A549 (cell line): Measurements from ENCODE around the gene PUDP. TPM values are rescaled to one million over a fixed set of nuclear protein-coding genes. Genes with fewer than 3 reads are reported as not detected.
"Not testable (repeated sequence)": the region's sequence is repeated elsewhere in the genome, so short reads cannot be mapped to it uniquely, and the experiment has no call there.

Experiments used
- ATAC-seq, 2 experiments: fragments of 200-7000 bp in 1 of 2; fragments of >200 bp in 1 of 2; cut with Nextera tagmentation in 1 of 2; cut with Tn5 transposase in 1 of 2; 3 replicates each; pipeline versions ENCODE4 v1.8.0 to v1.9.1; 2018 to 2020; ENCODE audit warnings: mild to moderate bottlenecking in 1 of 2, moderate library complexity in 1 of 2
- CTCF ChIA-PET: fragments of 300-600 bp; sonication (Branson Sonifier 250); formaldehyde crosslinking; extraction: SDS; loops from one replicate; lab custom pipeline; 2021; ENCODE audit warnings: antibody characterized with exemption, inconsistent platforms; lab: Yijun Ruan, JAX
- POLR2A ChIA-PET: fragments of 350-600 bp; formaldehyde crosslinking; extraction: SDS; loops from one replicate; lab custom pipeline; 2021; ENCODE audit warnings: antibody characterized with exemption, inconsistent platforms; lab: Yijun Ruan, JAX
- DNase-seq, 2 experiments: peaks; one replicate each; pipeline versions ENCODE4 v3.0.0 to v3.0.0-alpha.2; 2011 to 2016; ENCODE audit warnings: low read depth in 1 of 2, low spot score in 1 of 2
- FAIRE-seq: peaks from 2 replicates; lab custom pipeline; 2011; peaks lifted over from hg19 to GRCh38; lab: Jason Lieb, UNC
- H3K27ac ChIP-seq, 2 experiments: fragments of >200 bp; sonication (Bioruptor Twin); formaldehyde crosslinking; 3 replicates each; pipeline ENCODE4 v1.5.1; 2016 to 2017
- H3K4me1 ChIP-seq: fragments of >200 bp; sonication (Bioruptor Twin); formaldehyde crosslinking; 3 replicates; pipeline ENCODE4 v1.6.1; 2016
- H3K4me2 ChIP-seq: fragments of >200 bp; sonication (Bioruptor Twin); formaldehyde crosslinking; 3 replicates; pipeline ENCODE4 v1.6.1; 2016
- H3K4me3 ChIP-seq: fragments of >200 bp; sonication (Bioruptor Twin); formaldehyde crosslinking; 3 replicates; pipeline ENCODE4 v1.5.1; 2016
- H3K9me3 ChIP-seq: fragments of >200 bp; sonication (Bioruptor Twin); formaldehyde crosslinking; 3 replicates; pipeline ENCODE4 v1.6.1; 2016
- ATOH8 ChIP-seq: fragments of 250-450 bp; sonication (Bioruptor Pico); IDR thresholded peaks from 2 replicates; pipeline ENCODE4 v1.5.0; 2020; ENCODE audit warnings: low read depth, mild to moderate bottlenecking, moderate library complexity
- BHLHE40 ChIP-seq: IDR thresholded peaks from 2 replicates; pipeline ENCODE4 v1.6.1; 2012; ENCODE audit warnings: low read depth, low read length, inconsistent platforms
- CBX8 ChIP-seq: fragments of 200-600 bp; sonication (generic); IDR thresholded peaks from 2 replicates; pipeline ENCODE4 v1.6.1; 2016
- CHD4 ChIP-seq: fragments of 200-600 bp; sonication (generic); IDR thresholded peaks from 2 replicates; pipeline ENCODE4 v1.6.1; 2016; ENCODE audit warnings: antibody characterized with exemption, mild to moderate bottlenecking, borderline replicate concordance
- E2F6 ChIP-seq: IDR thresholded peaks from 2 replicates; pipeline ENCODE4 v1.6.1; 2012; ENCODE audit warnings: low read depth, borderline replicate concordance
- ELK1 ChIP-seq: fragments of 150-350 bp; IDR thresholded peaks from 2 replicates; pipeline ENCODE4 v1.6.1; 2014; ENCODE audit warnings: low read depth, mild to moderate bottlenecking, low read length
- ESRRA ChIP-seq: fragments of 150-350 bp; IDR thresholded peaks from 2 replicates; pipeline ENCODE4 v1.6.1; 2014; ENCODE audit warnings: mild to moderate bottlenecking, low read length, borderline replicate concordance
- HES2 ChIP-seq: fragments of >200 bp; sonication (Bioruptor Twin); formaldehyde crosslinking; IDR thresholded peaks from 2 replicates; pipeline ENCODE4 v1.6.1; 2016
- HEYL ChIP-seq: fragments of 250-450 bp; sonication (Bioruptor Pico); IDR thresholded peaks from 2 replicates; pipeline ENCODE4 v1.8.0; 2021; ENCODE audit warnings: mild to moderate bottlenecking, moderate library complexity
- HOXA7 ChIP-seq: fragments of 250-450 bp; sonication (Bioruptor Pico); IDR thresholded peaks from 2 replicates; pipeline ENCODE4 v1.5.0; 2020; ENCODE audit warnings: mild to moderate bottlenecking, moderate library complexity
- HOXB13 ChIP-seq: fragments of 250-450 bp; sonication (Bioruptor Pico); IDR thresholded peaks from 2 replicates; pipeline ENCODE4 v1.5.0; 2020; ENCODE audit warnings: low read depth, mild to moderate bottlenecking, moderate library complexity
- HOXB5 ChIP-seq: fragments of 250-450 bp; sonication (Bioruptor Pico); IDR thresholded peaks from 2 replicates; pipeline ENCODE4 v1.5.0; 2020; ENCODE audit warnings: mild to moderate bottlenecking, moderate library complexity
- JUNB ChIP-seq: fragments of >200 bp; sonication (Bioruptor Twin); formaldehyde crosslinking; IDR thresholded peaks from 2 replicates; pipeline ENCODE4 v1.6.1; 2016
- KDM5A ChIP-seq: fragments of 200-600 bp; sonication (generic); IDR thresholded peaks from 2 replicates; pipeline ENCODE4 v1.6.1; 2016; ENCODE audit warnings: antibody characterized with exemption, mild to moderate bottlenecking
- MAFK ChIP-seq: fragments of 450-650 bp; IDR thresholded peaks from 2 replicates; pipeline ENCODE4 v1.6.1; 2014; ENCODE audit not compliant: partially characterized antibody
- MAX ChIP-seq: IDR thresholded peaks from 2 replicates; pipeline ENCODE4 v1.6.1; 2012
- MAZ ChIP-seq: fragments of 150-350 bp; IDR thresholded peaks from 2 replicates; pipeline ENCODE4 v1.6.1; 2014; ENCODE audit warnings: antibody characterized with exemption, low read depth, low read length, borderline replicate concordance
- NR3C1 ChIP-seq: fragments of >200 bp; sonication (Bioruptor Twin); formaldehyde crosslinking; IDR thresholded peaks from 3 replicates; pipeline ENCODE4 v1.6.1; 2017
- PHF8 ChIP-seq: fragments of 200-600 bp; sonication (generic); IDR thresholded peaks from 2 replicates; pipeline ENCODE4 v1.6.1; 2016; ENCODE audit warnings: low read depth, mild to moderate bottlenecking, antibody characterized with exemption, moderate library complexity, borderline replicate concordance
- RCOR1 ChIP-seq: fragments of 150-350 bp; IDR thresholded peaks from 2 replicates; pipeline ENCODE4 v1.6.1; 2014; ENCODE audit warnings: antibody characterized with exemption, low read length, low read depth
- SMC3 ChIP-seq: fragments of >200 bp; sonication (Bioruptor Twin); formaldehyde crosslinking; IDR thresholded peaks from 3 replicates; pipeline ENCODE4 v1.6.1; 2018; ENCODE audit warnings: inconsistent platforms
- TFCP2L1 ChIP-seq: fragments of 250-450 bp; sonication (Bioruptor Pico); IDR thresholded peaks from 2 replicates; pipeline ENCODE4 v1.5.0; 2021; ENCODE audit warnings: mild to moderate bottlenecking
- ZFP36 ChIP-seq: fragments of 450-650 bp; IDR thresholded peaks from 2 replicates; pipeline ENCODE4 v1.6.1; 2014; ENCODE audit warnings: borderline replicate concordance; ENCODE audit not compliant: partially characterized antibody
- WGBS: methylation state at CpG from one replicate; pipeline ENCODE4 v1.1.6; 2017; ENCODE audit errors: missing lambda C conversion rate; 5-methylcytosine and 5-hydroxymethylcytosine counted together
- polyA plus RNA-seq, 4 experiments: library from polyadenylated mRNA; depleted of rRNA in 3 of 4; stranded (reverse); fragments of >200 nt; fragmentation: RNase III in 1 of 4; extraction: RNeasy Plus Mini Kit Qiagen cat#74134 plus additional on column Dnase treatment in 1 of 4; gene quantifications; 2 replicates in 3 of 4; 3 replicates in 1 of 4; pipeline ENCODE4 v1.2.3, GENCODE V29; 2011 to 2017

Gene PUDP
- polyA plus RNA-seq, 2 of the 4 experiments (the other 2 are of a cell fraction) = 26.2 to 50.7 TPM

GRCh38 chrX:7026365-7026764, 121.6 kb downstream of the PUDP start:
- DNase-seq, CTCF ChIA-PET, H3K4me3 ChIP-seq, POLR2A ChIA-PET, H3K4me1 ChIP-seq, ATAC-seq, H3K9me3 ChIP-seq, H3K4me2 ChIP-seq, FAIRE-seq, H3K27ac ChIP-seq: not testable (repeated sequence)
- 44% methylated on average over 4 of the region's 5 CpGs for WGBS

GRCh38 chrX:7025471-7025870, 122.5 kb downstream of the PUDP start:
- H3K4me1 ChIP-seq = no peaks in the 10 kb centered on the region
- H3K4me3 ChIP-seq = no peak overlapping the region
- H3K9me3 ChIP-seq = no peaks in the 10 kb centered on the region
- WGBS = 62% methylated on average over 2 of the region's 2 CpGs
- CTCF ChIA-PET = no interaction called here
- no peak for ATAC-seq
- peak; percentile 18 for FAIRE-seq
- TF ChIP-seq ZFP36 = no peak
- TF ChIP-seq HOXB5 = no peak
- TF ChIP-seq MAX = no peak
- TF ChIP-seq NR3C1 = no peak
- TF ChIP-seq RCOR1 = no peak
- no peak for TF ChIP-seq HOXA7 (CRISPR knock-in tag)
- TF ChIP-seq KDM5A = no peak
- no peak for TF ChIP-seq BHLHE40
- TF ChIP-seq, all 56 proteins: peak for 0
- H3K27ac ChIP-seq = no peak overlapping the region
- no peak overlapping the region for H3K4me2 ChIP-seq
- POLR2A ChIA-PET = no interaction called here
- DNase-seq = no peak

- no peak for FAIRE-seq
- H3K4me1 ChIP-seq = no peaks in the 10 kb centered on the region
- H3K4me2 ChIP-seq = no peak overlapping the region
- H3K27ac ChIP-seq = no peak overlapping the region
- POLR2A ChIA-PET = no interaction called here
- no peak overlapping the region for H3K4me3 ChIP-seq
- DNase-seq = no peak
- 71% methylated on average over 7 of the region's 7 CpGs for WGBS
- no peak for ATAC-seq
- no peaks in the 10 kb centered on the region for H3K9me3 ChIP-seq
- CTCF ChIA-PET = no interaction called here
- TF ChIP-seq HOXB13 (CRISPR knock-in tag) (no peak), ELK1 (no peak), ATOH8 (CRISPR knock-in tag) (no peak), HES2 (no peak), MAZ (no peak), MAFK (no peak), CHD4 (no peak), JUNB (no peak), E2F6 (no peak), ESRRA (no peak), KDM5A (no peak), TFCP2L1 (no peak), NR3C1 (no peak), HEYL (CRISPR knock-in tag) (no peak), CBX8 (no peak), SMC3 (no peak), PHF8 (no peak)
These were observed 123.1 kb downstream of the PUDP start for GRCh38 chrX:7024850-7025249.

GRCh38 chrX:7022996-7023395, 125.0 kb downstream of the PUDP start:
- H3K27ac ChIP-seq, ATAC-seq, DNase-seq, H3K4me1 ChIP-seq, H3K9me3 ChIP-seq, H3K4me3 ChIP-seq, POLR2A ChIA-PET, H3K4me2 ChIP-seq, CTCF ChIA-PET: not testable (repeated sequence)
- WGBS = 19% methylated on average over 3 of the region's 3 CpGs
- peak; percentile 94 for FAIRE-seq
